Thoracic aorta (tissue), 2 donors: Measurements from ENCODE around the gene EDEM3. TPM values are rescaled to one million over a fixed set of nuclear protein-coding genes. Genes with fewer than 3 reads are reported as not detected.

Experiments used
- ATAC-seq: fragments of 150-250 bp; one replicate; pipeline ENCODE4 v1.8.0; 2017; ENCODE audit warnings: low read depth; ENCODE audit not compliant: insufficient number of reproducible peaks, low FRiP score
- DNase-seq: peaks from one replicate; pipeline ENCODE4 v3.0.0-alpha.2; 2020; ENCODE audit warnings: low spot score
- H3K27ac ChIP-seq, 2 donors: fragments of 200-600 bp; sonication (generic); 1 replicate in 1 of 2; 2 replicates in 1 of 2; pipeline ENCODE4 v1.5.1; 2016; ENCODE audit warnings: mild to moderate bottlenecking in 2 of 2, moderate library complexity in 2 of 2
- H3K27me3 ChIP-seq: fragments of 200-600 bp; sonication (generic); replicated peaks from 2 replicates; pipeline ENCODE4 v1.6.0; 2016; ENCODE audit warnings: mild to moderate bottlenecking; ENCODE audit not compliant: insufficient read depth
- H3K36me3 ChIP-seq: fragments of 200-600 bp; sonication (generic); one replicate; pipeline ENCODE4 v1.5.1; 2016
- H3K4me1 ChIP-seq, 2 donors: fragments of 200-600 bp; sonication (generic); 1 replicate in 1 of 2; 2 replicates in 1 of 2; pipeline versions ENCODE4 v1.5.1 to v1.6.0; 2016; ENCODE audit warnings: low read depth in 2 of 2, mild to moderate bottlenecking in 1 of 2; ENCODE audit not compliant: control insufficient read depth in 1 of 2
- H3K4me3 ChIP-seq: fragments of 200-600 bp; sonication (generic); 2 replicates; pipeline ENCODE4 v1.5.1; 2016; ENCODE audit warnings: mild to moderate bottlenecking
- H3K9me3 ChIP-seq: fragments of 200-600 bp; sonication (generic); 2 replicates; pipeline ENCODE4 v1.5.1; 2016
- CTCF ChIP-seq: fragments of 200-600 bp; sonication (generic); IDR thresholded peaks from one replicate; pipeline ENCODE4 v1.5.1; 2019; ENCODE audit warnings: antibody characterized with exemption
- total RNA-seq, 2 donors: library from RNA; depleted of rRNA; stranded (reverse); fragments of >200 nt; gene quantifications; one replicate each; pipeline versions ENCODE4 v1.1.0 to v1.2.3, GENCODE V29; 2016

EDEM3 gene
- total RNA-seq, 2 donors from 2014 or later: 44.0 to 71.5 TPM

- Histone ChIP-seq H3K4me3 (no peak overlapping the region), H3K27me3 (no peaks in the 10 kb centered on the region), H3K27ac (peak overlapping the region in 1 of 2 donors; percentile 12), H3K9me3 (no peaks in the 10 kb centered on the region), H3K4me1 (peaks cover 12 to 13% of the 10 kb centered on the region in 2 donors), H3K36me3 (no peaks in the 10 kb centered on the region)
- ATAC-seq (peak; percentile 38), DNase-seq (no peak)
- TF ChIP-seq CTCF: no peak
Observed at GRCh38 chr1:184745929-184746638, 8.6 kb downstream of the EDEM3 start.

GRCh38 chr1:184745110-184745509 is 9.5 kb downstream of the EDEM3 start:
- no peak for DNase-seq
- TF ChIP-seq CTCF: no peak

GRCh38 chr1:184743062-184743756 is 11.4 kb downstream of the EDEM3 start:
- Histone ChIP-seq H3K27ac (no peak overlapping the region), H3K36me3 (no peaks in the 10 kb centered on the region), H3K4me1 (peaks cover 10 to 13% of the 10 kb centered on the region in 2 donors), H3K9me3 (no peaks in the 10 kb centered on the region), H3K4me3 (no peak overlapping the region), H3K27me3 (no peaks in the 10 kb centered on the region)
- no peak for TF ChIP-seq CTCF
- DNase-seq (no peak), ATAC-seq (no peak)

More at GRCh38 chr1:184745110-184745509, 9.5 kb downstream of the EDEM3 start:
- H3K36me3 ChIP-seq: no peaks in the 10 kb centered on the region
- H3K4me1 ChIP-seq: peaks cover 12 to 13% of the 10 kb centered on the region in 2 donors
- H3K27ac ChIP-seq: no peak overlapping the region
- no peak for ATAC-seq
- no peaks in the 10 kb centered on the region for H3K9me3 ChIP-seq
- no peaks in the 10 kb centered on the region for H3K27me3 ChIP-seq
- H3K4me3 ChIP-seq: no peak overlapping the region

- TF ChIP-seq CTCF: no peak
- H3K4me3 ChIP-seq: no peak overlapping the region
- no peaks in the 10 kb centered on the region for H3K4me1 ChIP-seq
- no peak overlapping the region for H3K27ac ChIP-seq
- DNase-seq: no peak
- ATAC-seq: no peak
- H3K36me3 ChIP-seq: peaks cover 4% of the 10 kb centered on the region
- no peaks in the 10 kb centered on the region for H3K27me3 ChIP-seq
- H3K9me3 ChIP-seq: no peaks in the 10 kb centered on the region
Observed at GRCh38 chr1:184740344-184740743, 14.3 kb downstream of the EDEM3 start.

- no peaks in the 10 kb centered on the region for H3K9me3 ChIP-seq
- TF ChIP-seq CTCF: no peak
- H3K27me3 ChIP-seq: no peaks in the 10 kb centered on the region
- H3K27ac ChIP-seq: no peak overlapping the region
- no peak overlapping the region for H3K4me3 ChIP-seq
- H3K4me1 ChIP-seq: no peaks in the 10 kb centered on the region
- DNase-seq (no peak), ATAC-seq (no peak)
- peaks cover 4% of the 10 kb centered on the region for H3K36me3 ChIP-seq
Observed at GRCh38 chr1:184739796-184740195, 14.9 kb downstream of the EDEM3 start.
